ENCODE measurements around the gene YEATS2. TPM values are rescaled to one million over a fixed set of nuclear protein-coding genes. Genes with fewer than 3 reads are reported as not detected.

YEATS2 gene
- total RNA-seq, 1 experiment from 2014 or later, result 38.6 TPM

- no TSS peak for BruUV-seq (replicated peaks)
- H3K36me3 ChIP-seq (ENCODE audit: control insufficient read depth in 1 of 2, insufficient read depth in 2 of 2, low read length in 2 of 2), result peaks cover 37 to 47% of the 10 kb centered on the region in 2 experiments
- H3K27ac ChIP-seq (ENCODE audit: low read depth, low read length), result no peak overlapping the region
- H3K4me2 ChIP-seq (ENCODE audit: low read length), result no peak overlapping the region
- no peak for ATAC-seq
- intact Hi-C loops (cut with micrococcal nuclease), result no loop called here
- no peaks in the 10 kb centered on the region for H3K9me3 ChIP-seq (ENCODE audit: control insufficient read depth in 1 of 2, insufficient read depth in 1 of 2, low read depth in 1 of 2, low read length in 2 of 2)
- no peaks in the 10 kb centered on the region for H4K20me1 ChIP-seq (ENCODE audit: insufficient read depth)
- H3K79me2 ChIP-seq (ENCODE audit: insufficient read depth, low read length), result 0 out of 2 replicates have a peak, but pooled peaks cover 13% of the 10 kb centered on the region
- no peak overlapping the region for H2AFZ ChIP-seq (ENCODE audit: low read depth, low read length, poor library complexity, severe bottlenecking)
- H3K9ac ChIP-seq (ENCODE audit: low read length), result no peak overlapping the region
- TF ChIP-seq EZH2 (IDR thresholded peaks at IDR 0.05), result no peak
- no peak for TF ChIP-seq ZNF274 (IDR thresholded peaks at IDR 0.05; ENCODE audit: low read depth, low read length)
- TF ChIP-seq ELF1 (IDR thresholded peaks at IDR 0.05; ENCODE audit: borderline replicate concordance, low read depth), result no peak
- TF ChIP-seq FOSL1 (IDR thresholded peaks at IDR 0.05; ENCODE audit: low read depth), result no peak
- TF ChIP-seq EZH2phosphoT487 (IDR thresholded peaks at IDR 0.05; ENCODE audit: borderline replicate concordance), result no peak
- no peak for TF ChIP-seq ZBTB33 (IDR thresholded peaks at IDR 0.05; ENCODE audit: extremely low read depth, insufficient replicate concordance, low read length)
- TF ChIP-seq ZFX (IDR thresholded peaks at IDR 0.05), result no peak
- no peak for TF ChIP-seq RAD21 (IDR thresholded peaks at IDR 0.05; ENCODE audit: low read depth)
- TF ChIP-seq CEBPB (IDR thresholded peaks at IDR 0.05; ENCODE audit: low read depth), result no peak
- TF ChIP-seq SP1 (IDR thresholded peaks at IDR 0.05; ENCODE audit: low read depth), result no peak
- TF ChIP-seq CBX3 (IDR thresholded peaks at IDR 0.05; ENCODE audit: low read depth), result no peak
- TF ChIP-seq JUND (IDR thresholded peaks at IDR 0.05), result no peak
- DNase-seq (ENCODE audit: low read depth, low spot score), result no peak
- ChIA-PET POLR2A (no interaction called here), RAD21 (ENCODE audit: low non-redundant PET in 1 of 2, low total read pairs in 2 of 2, uncharacterized antibody in 2 of 2, unreplicated experiment in 2 of 2) (interaction anchor here in 1 of 2 experiments (0.7 kb wide), 1 partner anchor 1874 kb away, joined by 4 read pairs; no protein-coding TSS in a partner anchor), CTCF (interaction anchor here (0.6 to 3.2 kb wide), 2 partner anchors 13 to 119 kb away, joined by 4 to 8 read pairs; no protein-coding TSS in a partner anchor)
- H3K4me1 ChIP-seq (ENCODE audit: control insufficient read depth in 1 of 2, insufficient read depth in 2 of 2, low read length in 2 of 2), result no peaks in the 10 kb centered on the region
- no peaks in the 10 kb centered on the region for H3K27me3 ChIP-seq (ENCODE audit: insufficient read depth, low read length)
- H3K4me3 ChIP-seq (replicated peaks in 1 of 2; ENCODE audit: low read depth in 1 of 2, low read length in 2 of 2), result no peak overlapping the region
- no peaks in the 10 kb centered on the region for H3K9me2 ChIP-seq (ENCODE audit: insufficient read depth)
Measured at GRCh38 chr3:183779896-183780465, 82.4 kb downstream of the YEATS2 start.

Data from HCT116 (cell line).